ENCODE measurements around the gene CEP164.

GRCh38 chr11:117287668-117288067, 40.0 kb upstream of the CEP164 start:
- TF ChIP-seq POLR2A (IDR thresholded peaks at IDR 0.05) (no peak), CTCF (IDR thresholded peaks at IDR 0.05) (no peak)
